Lower leg skin (tissue), 4 donors: Measurements from ENCODE around the gene DIP2C. TPM values are rescaled to one million over a fixed set of nuclear protein-coding genes. Genes with fewer than 3 reads are reported as not detected.
"Not testable (repeated sequence)": the region's sequence is repeated elsewhere in the genome, so short reads cannot be mapped to it uniquely, and the experiment has no call there.

Experiments
- DNase-seq, 2 donors: peaks; one replicate each; pipeline ENCODE4 v3.0.0-alpha.2; 2019; ENCODE audit warnings: low spot score in 2 of 2
- H3K4me3 ChIP-seq: fragments of 200-600 bp; sonication (generic); 2 replicates; pipeline ENCODE4 v1.5.1; 2017; ENCODE audit warnings: mild to moderate bottlenecking, low read depth; ENCODE audit not compliant: poor library complexity, severe bottlenecking
- CTCF ChIP-seq, 3 donors: fragments of 450-650 bp; IDR thresholded peaks; one replicate each; pipeline ENCODE4 v1.5.1; 2016; ENCODE audit warnings: antibody characterized with exemption in 3 of 3, mild to moderate bottlenecking in 3 of 3, moderate library complexity in 2 of 3
- POLR2A ChIP-seq, 2 donors: fragments of 450-650 bp; IDR thresholded peaks; one replicate each; pipeline ENCODE4 v1.6.1; 2016 to 2017; ENCODE audit warnings: antibody characterized with exemption in 2 of 2, mild to moderate bottlenecking in 1 of 2, moderate library complexity in 1 of 2
- WGBS, 2 donors: methylation state at CpG; one replicate each; pipeline ENCODE4 v1.1.5; 2018; 5-methylcytosine and 5-hydroxymethylcytosine counted together
- intact Hi-C: fragments of 100-400 bp; cut with DNase I; formaldehyde crosslinking; loops from one replicate; pipeline ENCODE4 v1.15.0; 2023; ENCODE audit warnings: low total_unique reads
- total RNA-seq, 4 donors: library from RNA; depleted of rRNA; stranded (reverse); fragments of >200 nt; gene quantifications; one replicate each; pipeline ENCODE4 v1.1.0, GENCODE V29; 2016

DIP2C gene
- total RNA-seq, 4 donors from 2014 or later = 6.2 to 14.7 (median 10.6) TPM

- no peak overlapping the region for H3K4me3 ChIP-seq
- TF ChIP-seq POLR2A (IDR thresholded peaks at IDR 0.05) = no peak
- TF ChIP-seq CTCF (IDR thresholded peaks at IDR 0.05) = no peak
- intact Hi-C loops = no loop called here
- DNase-seq = no peak
- 71 to 75% methylated on average over 22 of the region's 22 CpGs for WGBS, 2 donors
Observed at GRCh38 chr10:369684-370448, 319.6 kb downstream of the DIP2C start.

- no peak for TF ChIP-seq POLR2A (IDR thresholded peaks at IDR 0.05)
- TF ChIP-seq CTCF (IDR thresholded peaks at IDR 0.05) = no peak
- intact Hi-C loops = no loop called here
- WGBS, 2 donors = 74 to 76% methylated on average over 18 of the region's 18 CpGs
- no peak for DNase-seq
- H3K4me3 ChIP-seq = no peak overlapping the region
Observed at GRCh38 chr10:369221-369683, 320.2 kb downstream of the DIP2C start.

GRCh38 chr10:368579-369220 lies 320.8 kb downstream of the DIP2C start:
- H3K4me3 ChIP-seq = no peak overlapping the region
- intact Hi-C loops = no loop called here
- no peak for TF ChIP-seq POLR2A (IDR thresholded peaks at IDR 0.05)
- no peak for TF ChIP-seq CTCF (IDR thresholded peaks at IDR 0.05)
- WGBS, 2 donors = 90 to 92% methylated on average over 13 to 17 of the region's 17 CpGs
- no peak for DNase-seq

- intact Hi-C loops, H3K4me3 ChIP-seq, DNase-seq: not testable (repeated sequence)
- 89 to 92% methylated on average over 10 to 11 of the region's 16 CpGs for WGBS, 2 donors
Observed at GRCh38 chr10:368107-368506, 321.4 kb downstream of the DIP2C start.

GRCh38 chr10:367636-368035 lies 321.8 kb downstream of the DIP2C start:
- 87 to 95% methylated on average over 12 to 20 of the region's 25 CpGs for WGBS, 2 donors
- TF ChIP-seq POLR2A (IDR thresholded peaks at IDR 0.05) (no peak), CTCF (IDR thresholded peaks at IDR 0.05) (no peak)
- intact Hi-C loops = no loop called here
- DNase-seq = no peak
- H3K4me3 ChIP-seq = no peak overlapping the region

GRCh38 chr10:366186-366585 lies 323.3 kb downstream of the DIP2C start:
- no peak for TF ChIP-seq POLR2A (IDR thresholded peaks at IDR 0.05)
- no peak for TF ChIP-seq CTCF (IDR thresholded peaks at IDR 0.05)
- no peak for DNase-seq
- WGBS, 2 donors = 93% methylated on average over 12 of the region's 12 CpGs
- intact Hi-C loops = no loop called here
- no peak overlapping the region for H3K4me3 ChIP-seq
